HG03442 (cell line): ENCODE data around the gene KDF1.
"Not testable (repeated sequence)": the region's sequence is repeated elsewhere in the genome, so short reads cannot be mapped to it uniquely, and the experiment has no call there.

Source experiments
- ATAC-seq: cut with Tn5 transposase; IDR thresholded peaks from one replicate; pipeline ENCODE4 v1.9.1; 2021; ENCODE audit warnings: mild to moderate bottlenecking, moderate library complexity; ENCODE audit not compliant: unreplicated experiment

KDF1 gene

DNA sequence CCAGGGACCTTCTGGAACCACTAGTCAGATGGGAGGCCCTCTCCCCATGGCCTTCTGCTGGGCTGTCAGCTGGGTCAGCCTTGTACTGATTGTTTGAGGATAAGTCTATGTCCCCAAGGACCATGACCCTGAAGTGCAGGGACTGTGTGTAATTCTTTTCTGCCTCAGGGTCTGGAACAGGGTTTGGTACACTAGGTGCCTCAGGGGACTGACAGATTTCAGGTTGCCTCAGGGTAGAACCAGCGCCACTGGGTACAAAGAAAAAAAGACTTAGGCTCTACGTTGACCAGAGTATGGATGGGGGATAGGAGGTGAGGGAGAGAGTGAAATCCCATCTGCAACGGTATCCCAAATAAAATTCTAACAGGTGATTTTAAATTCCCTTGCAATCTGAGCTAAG lies 3.0 kb downstream of the KDF1 start:
- no peak for ATAC-seq

DNA sequence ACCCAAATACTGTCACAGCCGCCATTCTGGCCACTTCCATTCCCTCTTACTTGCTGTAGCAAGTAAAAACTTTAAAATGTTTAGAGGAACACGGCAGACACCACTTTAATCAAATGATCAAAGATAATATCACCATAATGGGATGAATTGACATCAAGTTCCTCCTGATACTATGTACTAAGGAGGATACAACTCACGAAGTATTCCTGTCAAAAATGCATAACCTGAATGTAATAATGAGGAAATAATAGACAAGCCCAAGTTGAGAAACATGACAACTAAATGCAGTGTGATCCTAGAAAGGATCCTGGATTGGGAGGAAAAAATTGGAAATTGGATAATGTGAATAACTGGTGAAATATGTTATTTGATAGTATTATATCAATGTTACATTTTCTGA lies 3.9 kb downstream of the KDF1 start:
- ATAC-seq = no peak

DNA sequence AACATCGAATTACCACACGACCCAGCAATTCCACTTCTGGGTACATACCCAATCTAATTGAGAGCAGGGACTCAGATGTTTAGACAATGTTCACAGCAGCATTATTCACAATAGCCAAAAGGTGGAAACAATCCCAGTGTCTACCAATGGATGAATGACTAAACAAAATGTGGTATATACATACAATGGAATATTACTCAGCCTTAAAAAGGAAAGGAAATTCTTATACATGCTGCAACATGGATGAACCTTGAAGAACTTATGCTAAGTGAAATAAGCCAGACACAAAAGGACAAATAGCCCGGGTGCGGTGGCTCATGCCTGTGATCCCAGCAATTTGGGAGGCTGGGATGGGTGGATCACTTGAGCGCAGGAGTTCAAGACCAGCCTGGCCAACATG lies 6.9 kb downstream of the KDF1 start:
- no peak for ATAC-seq

DNA sequence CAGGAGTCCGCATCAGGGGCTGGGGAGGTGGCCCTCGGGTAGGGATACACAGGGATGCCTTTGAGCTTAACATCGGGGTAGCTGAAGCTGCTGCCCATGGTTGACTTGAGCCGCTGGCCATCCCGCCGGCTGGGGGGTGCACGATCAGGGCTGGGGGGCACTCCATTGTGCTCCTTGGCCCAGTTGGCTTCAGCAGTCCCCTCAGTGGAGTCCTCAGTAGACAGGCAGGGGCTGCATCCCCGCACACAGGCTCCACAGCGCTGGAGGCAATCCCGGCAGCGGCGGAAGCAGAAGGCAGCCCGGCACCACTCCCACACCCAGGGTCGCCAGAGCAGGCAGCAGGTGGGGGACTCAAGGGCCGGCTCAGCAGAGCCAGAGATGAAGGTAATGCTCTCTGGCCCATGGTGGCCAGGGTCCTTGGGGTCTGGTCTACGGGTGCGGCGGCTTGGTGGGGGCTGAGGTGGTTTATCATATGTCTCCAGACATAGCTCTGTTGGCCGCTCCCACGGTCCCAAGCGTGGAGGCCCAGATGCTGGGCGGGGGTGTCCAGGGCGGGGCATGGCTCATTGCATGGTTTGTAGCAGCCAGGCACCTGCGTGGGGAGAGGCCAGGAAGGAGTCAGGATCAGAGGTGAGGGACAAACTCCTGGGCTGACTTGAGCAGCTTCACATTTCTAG lies 8.3 kb downstream of the KDF1 start:
- no peak for ATAC-seq

DNA sequence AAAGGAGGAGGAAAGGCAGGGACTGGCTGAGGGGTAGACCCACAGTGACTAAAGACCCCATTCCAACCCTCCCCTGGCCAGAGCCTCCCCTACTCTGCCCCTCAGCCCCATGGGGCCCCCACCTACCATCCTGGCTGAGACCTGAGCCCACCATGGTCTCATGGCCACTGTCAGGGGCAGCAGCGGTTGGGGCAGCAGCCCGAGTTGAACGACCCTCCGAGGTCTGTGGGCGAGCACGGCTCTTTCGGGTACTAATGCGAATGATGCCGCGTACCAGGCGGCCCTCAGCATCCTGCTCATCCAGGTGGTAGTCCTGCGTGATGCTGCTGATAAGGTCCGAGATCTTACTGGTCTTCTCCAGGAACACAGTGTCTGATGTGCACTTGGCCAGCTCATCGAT lies 9.1 kb downstream of the KDF1 start:
- no peak for ATAC-seq

DNA sequence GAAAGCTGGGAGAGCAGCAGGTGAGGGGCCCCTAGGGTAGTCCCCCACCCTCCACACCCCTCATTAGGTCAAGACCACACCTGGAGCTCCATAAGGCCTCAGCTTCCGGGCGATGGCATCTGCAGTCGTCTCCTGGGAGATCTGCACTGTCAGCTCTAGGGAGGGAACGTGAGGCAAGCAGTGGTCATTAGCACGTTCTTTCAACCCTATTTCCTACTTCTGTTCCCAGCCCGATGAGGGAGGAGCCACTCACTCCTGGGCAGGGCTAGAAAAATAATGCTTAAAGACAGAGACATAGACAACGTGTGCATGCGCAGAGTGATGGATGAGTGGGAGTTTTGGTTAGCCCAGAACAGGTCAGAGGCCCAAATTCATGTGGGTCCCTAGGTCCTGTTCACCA lies 9.7 kb downstream of the KDF1 start:
- ATAC-seq = no peak

DNA sequence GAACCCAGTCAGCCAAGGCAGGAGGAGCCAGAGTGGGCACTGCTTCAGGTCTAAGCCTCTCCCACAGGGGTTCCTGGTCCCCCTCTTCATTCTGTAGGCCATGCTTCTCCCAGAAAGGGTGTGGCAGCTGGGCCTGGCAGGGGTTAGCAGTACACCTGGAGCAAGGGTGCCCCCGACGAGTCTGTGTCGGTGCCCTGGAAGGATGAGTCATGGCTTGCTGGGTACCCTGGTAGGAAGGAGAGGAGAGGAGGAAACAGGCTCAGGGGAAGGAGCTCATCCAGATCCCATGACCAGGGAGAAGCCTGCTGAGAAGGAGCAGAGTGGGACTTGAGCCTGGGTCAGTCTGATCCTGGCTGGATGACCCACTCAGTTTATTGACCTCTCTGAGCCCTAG lies 10.3 kb downstream of the KDF1 start:
- no peak for ATAC-seq

DNA sequence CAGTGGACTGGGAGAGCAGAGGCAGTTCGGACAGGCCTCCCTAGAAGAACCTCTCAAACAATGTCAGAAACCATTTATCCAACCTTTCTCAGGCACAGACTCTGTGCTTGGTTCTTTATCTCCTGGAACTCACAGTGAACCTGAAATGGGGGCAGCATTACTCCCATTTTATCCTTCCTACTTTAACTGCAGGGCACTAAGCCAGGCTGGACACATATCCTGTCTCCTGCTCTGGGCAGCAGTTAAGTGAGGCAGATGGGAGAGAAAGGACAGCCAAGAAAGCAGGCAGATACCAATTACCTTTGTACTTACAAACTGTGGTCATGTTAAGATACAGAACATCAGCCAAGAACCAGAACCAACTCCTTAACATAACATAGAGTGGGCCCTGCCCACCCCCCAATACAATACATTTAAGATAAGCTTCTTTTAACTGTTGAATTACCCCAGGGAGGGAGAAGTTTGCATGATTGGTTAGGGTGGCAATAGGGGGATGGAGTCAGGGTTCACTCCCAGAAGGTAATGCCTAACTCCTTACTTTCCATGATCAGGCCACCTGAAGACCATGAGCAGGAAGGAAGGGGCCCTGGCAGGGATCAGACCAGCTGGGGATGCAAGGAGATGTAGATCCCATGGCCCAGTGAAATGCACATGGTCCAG lies 10.9 kb downstream of the KDF1 start:
- no peak for ATAC-seq

DNA sequence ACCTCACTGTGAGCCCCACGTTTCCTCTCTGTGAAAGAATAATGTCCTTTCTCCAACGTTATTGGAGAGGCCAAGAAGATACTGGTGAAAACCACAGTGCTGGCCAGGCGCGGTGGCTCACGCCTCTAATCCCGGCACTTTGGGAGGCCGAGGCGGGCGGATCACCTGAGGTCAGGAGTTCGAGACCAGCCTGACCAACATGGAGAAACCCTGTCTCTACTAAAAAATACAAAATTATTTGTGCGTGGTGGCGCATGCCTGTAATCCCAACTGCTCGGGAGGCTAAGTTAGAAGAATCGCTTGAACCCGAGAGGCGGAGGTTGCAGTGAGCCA lies 11.6 kb downstream of the KDF1 start:
- ATAC-seq = not testable (repeated sequence)

DNA sequence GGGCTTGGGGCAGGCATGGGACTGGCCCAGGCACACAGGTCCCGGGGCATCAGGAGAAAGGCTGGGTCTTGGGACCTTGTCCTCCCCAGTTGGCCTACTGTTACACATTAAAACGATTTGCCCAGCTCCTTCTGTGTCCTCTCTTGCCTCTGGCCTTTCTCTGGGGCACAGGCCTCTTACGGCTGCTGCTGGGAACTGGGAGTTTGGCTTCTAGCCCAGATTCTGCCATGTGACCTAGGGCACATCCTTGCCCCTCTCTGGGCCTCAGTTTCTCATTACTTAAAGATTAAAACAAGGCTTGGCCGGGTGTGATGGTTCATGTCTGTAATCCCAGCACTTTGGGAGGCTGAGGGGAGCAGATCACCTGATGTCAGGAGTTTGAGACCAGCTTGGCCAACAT lies 14.0 kb downstream of the KDF1 start:
- ATAC-seq = no peak

DNA sequence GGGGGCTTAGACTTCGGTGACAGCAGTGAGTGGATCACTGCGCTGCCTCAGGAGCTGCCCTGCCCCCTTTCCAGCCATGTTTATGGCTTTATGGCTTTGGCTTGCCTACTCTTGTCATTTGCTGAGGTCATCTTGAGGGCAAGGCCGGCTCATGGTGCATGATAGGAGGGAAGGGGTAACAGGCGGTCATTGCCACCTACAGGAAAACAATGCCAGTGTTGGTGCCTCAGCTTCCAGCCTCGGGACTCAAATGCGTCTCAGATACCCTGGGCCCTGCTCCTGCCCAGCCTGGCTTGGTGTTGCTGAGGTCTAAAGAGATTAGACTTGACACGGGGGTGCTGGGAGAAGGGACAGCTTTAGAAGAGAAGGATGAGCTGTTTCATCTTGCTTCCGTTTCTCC lies 14.5 kb downstream of the KDF1 start:
- no peak for ATAC-seq

DNA sequence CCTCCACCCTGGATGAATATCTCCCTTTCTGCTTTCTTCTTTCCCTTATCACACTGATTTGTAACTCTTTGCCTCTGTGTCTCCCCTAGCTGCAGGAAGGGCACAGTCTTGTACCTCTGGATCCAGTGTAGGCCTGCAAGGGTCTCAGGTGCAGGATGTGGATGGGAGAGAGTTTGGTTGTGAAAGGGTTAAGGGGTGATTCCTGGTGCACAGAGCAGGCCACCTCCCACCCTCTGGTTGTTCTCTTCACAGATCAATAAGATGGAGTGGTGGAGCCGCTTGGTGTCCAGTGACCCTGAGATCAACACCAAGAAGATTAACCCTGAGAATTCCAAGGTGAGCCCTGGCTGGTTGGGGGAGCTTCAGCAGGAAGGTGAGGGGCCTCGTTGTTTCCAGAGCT lies 15.1 kb downstream of the KDF1 start:
- no peak for ATAC-seq

DNA sequence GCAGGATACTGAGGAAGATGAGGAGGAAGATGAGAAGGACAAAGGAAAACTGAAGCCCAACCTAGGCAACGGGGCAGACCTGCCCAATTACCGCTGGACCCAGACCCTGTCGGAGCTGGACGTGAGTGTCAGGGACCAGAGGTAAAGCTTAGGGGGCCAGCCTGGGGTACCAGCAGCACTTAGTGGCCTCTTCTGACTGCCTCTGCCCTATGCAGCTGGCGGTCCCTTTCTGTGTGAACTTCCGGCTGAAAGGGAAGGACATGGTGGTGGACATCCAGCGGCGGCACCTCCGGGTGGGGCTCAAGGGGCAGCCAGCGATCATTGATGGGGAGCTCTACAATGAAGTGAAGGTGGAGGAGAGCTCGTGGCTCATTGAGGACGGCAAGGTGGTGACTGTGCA lies 17.6 kb downstream of the KDF1 start:
- ATAC-seq = no peak

DNA sequence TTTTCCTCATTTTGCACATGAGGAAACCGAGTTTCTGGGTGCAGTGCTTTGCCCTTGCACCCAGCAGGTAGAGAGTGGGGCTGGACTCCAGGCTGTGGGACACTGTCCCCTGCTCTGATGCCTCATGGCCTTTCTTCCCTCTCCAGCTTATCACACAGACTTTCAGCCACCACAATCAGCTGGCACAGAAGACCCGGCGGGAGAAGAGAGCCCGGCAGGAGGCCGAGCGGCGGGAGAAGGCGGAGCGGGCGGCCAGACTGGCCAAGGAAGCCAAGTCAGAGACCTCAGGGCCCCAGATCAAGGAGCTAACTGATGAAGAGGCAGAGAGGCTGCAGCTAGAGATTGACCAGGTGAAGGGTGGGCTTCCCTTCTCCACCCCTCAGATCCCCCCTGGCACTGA lies 19.0 kb downstream of the KDF1 start:
- ATAC-seq = no peak

DNA sequence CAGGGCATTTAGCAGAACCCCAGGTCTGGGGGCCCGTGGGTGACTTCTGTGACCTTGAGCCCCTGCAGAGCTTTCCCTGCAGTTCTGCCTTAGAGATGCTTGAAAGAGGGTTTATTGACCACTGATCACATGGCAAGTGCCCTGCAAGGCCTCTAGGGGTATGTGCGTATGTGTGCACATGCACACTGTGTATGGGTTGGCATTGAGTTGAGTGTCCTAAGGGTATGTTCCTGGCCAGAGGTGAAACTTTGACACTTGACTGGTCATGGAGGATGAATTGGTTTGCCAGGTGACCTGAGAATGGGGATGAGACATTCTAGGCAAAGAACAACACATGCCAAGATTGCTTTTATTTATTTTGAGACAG lies 21.6 kb downstream of the KDF1 start:
- ATAC-seq = no peak

DNA sequence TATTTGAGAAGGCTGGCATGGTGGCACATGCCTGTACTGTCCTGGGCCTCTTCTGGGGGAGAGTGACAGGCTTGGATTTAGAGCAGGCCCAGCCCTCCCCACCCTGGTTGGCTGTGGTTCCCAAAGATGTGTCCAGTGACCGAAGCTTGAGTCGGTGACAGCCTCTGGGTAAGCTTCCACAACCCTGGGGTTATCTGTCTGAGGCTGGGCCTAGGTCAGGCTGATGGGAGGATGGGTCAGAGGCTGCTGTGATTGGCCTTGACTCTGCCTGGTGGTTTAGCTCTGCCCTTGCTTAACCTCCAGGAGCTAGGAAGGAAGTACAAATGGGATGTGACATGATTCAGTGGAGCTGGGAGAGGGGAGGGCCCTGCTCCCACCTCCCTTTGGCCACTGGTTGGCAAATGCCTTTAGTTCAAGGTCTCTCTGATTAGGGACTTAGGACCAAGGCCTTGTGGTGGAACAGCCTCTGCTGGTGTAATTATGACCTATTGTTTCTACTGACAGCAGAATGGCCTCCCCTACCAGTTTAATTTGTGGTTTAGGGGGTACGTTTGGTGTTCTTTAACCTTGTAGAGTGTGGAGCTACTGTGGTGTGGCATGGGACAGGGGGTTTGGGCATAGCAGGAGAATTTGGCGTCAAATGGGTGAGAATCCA lies 22.1 kb downstream of the KDF1 start:
- no peak for ATAC-seq

DNA sequence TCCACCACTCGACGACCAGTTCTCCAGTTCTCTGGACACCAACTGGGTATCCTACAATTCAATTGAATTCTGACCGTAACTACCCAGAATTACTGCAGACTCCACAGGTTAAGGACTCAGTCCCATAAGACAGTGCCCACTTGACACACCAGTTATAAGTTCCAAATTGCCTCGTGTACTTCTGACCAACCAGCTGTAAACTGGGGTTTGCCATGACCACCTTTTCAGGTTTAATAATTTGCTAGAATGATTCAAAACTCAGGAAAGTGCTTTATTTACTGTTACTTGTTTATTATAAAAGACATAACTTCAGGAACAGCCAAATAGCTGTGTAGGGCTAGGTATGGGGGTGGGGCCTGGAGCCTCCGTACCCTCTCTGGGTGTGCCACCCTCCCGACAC lies 23.4 kb downstream of the KDF1 start:
- no peak for ATAC-seq

DNA sequence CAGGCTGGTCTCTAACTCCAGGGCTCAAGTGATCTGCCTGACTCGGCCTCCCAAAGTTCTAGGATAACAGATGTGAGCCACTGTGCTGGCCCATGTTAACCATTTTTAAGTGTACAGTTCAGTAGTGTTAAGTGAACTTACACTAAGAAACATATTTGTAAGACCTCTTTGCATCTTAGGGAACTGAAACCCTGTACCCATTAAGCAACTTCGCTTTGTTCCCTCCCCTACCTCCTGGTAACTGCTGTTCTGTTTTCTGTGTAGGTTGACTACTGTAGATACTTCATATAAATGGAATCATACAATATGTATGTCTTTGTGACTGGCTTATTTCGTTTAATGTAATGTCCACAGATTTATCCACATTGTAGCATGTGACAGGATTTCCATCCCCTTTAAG lies 27.7 kb downstream of the KDF1 start:
- ATAC-seq = no peak

DNA sequence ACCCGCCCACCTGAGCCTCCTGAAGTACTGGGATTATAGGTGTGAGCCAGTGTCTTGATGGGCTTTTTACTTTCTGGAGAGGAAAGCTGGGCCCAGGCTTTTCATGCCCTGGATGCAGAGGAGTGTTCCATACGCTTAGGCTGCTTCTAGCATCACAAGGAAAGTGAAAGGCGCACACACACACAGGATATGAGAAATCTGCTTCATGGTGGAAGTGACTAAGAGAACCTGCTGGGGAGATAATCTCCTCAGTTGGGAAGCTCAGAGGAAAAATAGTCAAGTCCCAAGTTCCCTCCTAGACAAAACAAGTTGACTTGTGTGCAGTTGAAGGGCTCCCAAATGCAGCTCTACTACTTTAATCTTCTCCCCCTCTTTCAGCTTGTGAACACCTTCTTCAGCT lies 36.6 kb downstream of the KDF1 start:
- no peak for ATAC-seq

DNA sequence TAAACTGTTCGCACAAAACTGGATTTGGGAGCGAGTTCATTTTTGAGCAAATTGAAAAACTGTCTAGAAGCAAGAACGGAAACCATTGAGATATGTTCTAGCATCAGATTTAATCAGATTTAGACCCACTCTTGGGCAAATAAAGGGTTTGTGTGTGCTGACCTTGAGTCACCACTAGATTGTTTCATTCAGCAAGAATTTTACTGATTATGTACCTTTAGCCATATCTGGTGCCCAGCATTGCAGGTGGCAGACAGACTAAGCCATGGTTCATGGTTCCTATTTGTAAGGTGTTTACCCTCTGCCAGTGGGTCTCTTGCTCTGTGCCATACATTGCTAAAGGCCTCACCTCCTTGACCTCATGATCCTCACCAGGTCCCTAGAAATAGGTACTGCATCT lies 37.4 kb downstream of the KDF1 start:
- no peak for ATAC-seq

DNA sequence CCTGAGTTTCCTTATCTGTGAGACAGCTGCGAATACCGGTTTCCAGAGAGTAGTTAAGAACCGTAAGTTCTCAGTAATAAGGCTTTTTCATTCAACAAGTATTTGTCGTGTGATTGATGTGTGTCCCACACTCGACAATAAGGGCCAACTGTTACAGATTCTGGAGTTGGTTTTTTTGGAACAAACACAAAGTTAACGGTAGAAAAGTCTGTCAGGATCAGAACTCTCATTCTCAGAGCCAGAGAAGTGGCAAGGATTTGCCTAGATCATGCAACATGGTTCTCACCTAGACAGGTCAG lies 37.9 kb downstream of the KDF1 start:
- ATAC-seq = no peak

DNA sequence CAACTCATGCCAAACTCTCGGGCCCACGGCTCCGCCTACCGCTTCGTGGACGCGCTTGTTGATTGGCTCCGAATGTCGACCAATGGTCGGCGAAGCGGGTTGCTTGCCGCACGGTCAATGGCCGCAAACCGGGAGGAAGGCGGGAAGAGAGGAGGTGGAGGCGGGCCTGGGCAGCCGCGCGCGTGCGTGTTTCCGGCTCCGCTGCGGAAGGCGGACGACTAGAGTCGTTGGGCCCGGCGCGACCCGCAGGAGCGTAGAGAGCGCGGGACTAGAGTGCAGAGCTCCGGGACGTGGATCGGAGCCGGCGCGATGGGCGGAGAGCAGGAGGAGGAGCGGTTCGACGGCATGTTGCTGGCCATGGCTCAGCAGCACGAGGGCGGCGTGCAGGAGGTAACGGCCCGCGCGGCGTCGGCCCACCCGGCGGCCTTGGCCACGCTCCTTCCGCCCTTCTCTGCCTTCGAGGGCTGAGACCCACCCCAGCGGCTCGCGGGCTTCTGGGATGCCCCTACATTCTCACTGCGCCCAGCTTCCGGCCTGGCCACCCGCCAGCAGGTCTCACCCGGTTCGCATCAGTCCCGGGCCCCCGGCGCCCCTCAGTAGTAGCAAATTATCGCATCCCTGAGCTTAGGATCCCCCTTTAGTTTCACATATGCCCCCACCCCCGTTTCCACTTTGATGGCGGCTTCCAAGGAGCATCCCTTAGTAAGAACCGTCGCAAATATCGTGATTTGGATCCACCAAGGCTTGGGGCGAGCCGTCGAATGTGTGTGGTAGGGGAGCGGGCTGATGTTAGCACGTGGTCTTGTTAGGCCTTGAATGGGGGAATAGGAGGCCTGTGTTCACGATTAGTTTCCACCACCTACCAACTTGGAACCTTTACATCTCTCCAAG lies 38.5 kb downstream of the KDF1 start, which contains the start of gene NUDC:
NUDC (plus strand) TSS at position 204 of the 891 bp plus-strand sequence; CDS start at position 310, 106 bp downstream.
- ATAC-seq = peak; percentile 94
